HT1080 (cell line): Measurements from ENCODE around the gene TIPIN. TPM values are rescaled to one million over a fixed set of nuclear protein-coding genes. Genes with fewer than 3 reads are reported as not detected.
A peak's percentile ranks its signal among the peaks of the same experiment; 100 is the strongest.
"Not testable (repeated sequence)": the region's sequence is repeated elsewhere in the genome, so short reads cannot be mapped to it uniquely, and the experiment has no call there.

Source experiments
- DNase-seq: peaks from one replicate; pipeline ENCODE4 v3.0.0-alpha.2; 2015; ENCODE audit warnings: low read depth
- small RNA-seq: library from RNA; depleted of rRNA; stranded (forward); fragments of <200 nt; gene quantifications from one replicate; pipeline ENCODE3, GENCODE V24; 2014
- total RNA-seq: library from RNA; depleted of rRNA; stranded (reverse); fragments of >200 nt; shearing (Covaris generic); gene quantifications from 2 replicates; pipeline ENCODE4 v1.2.3, GENCODE V29; 2014; rRNA removed

TIPIN gene
- total RNA-seq, 1 experiment from 2014 or later: 21.9 TPM

DNA sequence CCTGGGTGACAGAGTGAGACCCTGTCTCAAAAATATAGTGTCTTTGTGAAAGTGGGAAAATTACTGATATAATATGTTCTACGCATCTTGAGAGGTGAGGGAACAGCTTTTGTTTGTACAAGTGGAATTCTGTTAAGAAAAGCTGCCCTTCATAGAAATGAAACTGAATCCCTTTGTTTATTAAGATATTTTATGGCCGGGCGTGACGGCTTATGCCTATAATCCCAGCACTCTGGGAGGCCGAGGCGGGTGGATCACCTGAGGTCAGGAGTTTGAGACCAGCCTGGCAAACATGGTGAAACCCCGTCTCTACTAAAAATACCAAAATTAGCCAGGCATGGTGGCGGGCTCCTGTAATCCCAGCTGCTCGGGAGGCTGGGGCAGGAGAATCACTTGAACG is 52.1 kb downstream of the TIPIN start:
- not testable (repeated sequence) for DNase-seq

DNA sequence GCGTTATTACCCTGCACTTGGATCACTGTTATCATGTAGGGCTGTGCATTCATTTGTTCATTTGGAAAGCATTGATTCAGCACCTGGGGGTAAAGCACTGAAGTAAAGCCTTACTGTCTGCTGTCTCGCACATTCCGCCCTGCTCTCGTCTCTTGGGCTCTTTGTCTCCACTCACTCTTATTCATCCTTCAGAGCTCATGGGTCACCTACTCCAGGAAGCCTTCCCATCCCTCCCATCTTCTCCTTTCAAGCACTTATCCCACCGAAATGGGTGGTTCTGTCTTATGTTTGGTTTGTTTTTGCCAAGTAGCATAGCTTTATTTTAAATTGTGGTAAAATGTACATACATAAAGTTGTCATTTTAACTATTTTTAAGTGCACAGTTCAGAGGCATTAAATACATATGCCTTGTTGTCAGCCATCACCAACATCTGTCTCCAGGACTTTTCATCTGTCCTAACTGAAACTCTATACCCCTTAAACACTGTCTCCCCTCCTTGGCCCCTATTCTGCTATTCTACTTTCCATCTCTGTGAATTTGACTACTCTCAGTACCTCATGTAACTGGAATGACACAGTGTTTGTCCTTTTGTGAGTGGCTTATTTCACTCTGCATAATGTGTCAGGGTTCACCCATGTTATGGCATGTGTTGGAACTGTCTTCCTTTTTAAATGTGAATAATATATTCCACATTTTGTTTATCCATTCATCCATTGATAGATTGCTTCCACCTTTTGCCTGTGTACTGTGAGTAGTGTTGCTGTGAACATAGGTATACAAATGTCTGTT is 53.8 kb downstream of the TIPIN start:
- no peak for DNase-seq

- no peak for DNase-seq
Measured at GRCh38 chr15:66298803-66299251, 57.7 kb downstream of the TIPIN start.

GRCh38 chr15:66296186-66296585 is 60.3 kb downstream of the TIPIN start:
- DNase-seq: no peak

DNA sequence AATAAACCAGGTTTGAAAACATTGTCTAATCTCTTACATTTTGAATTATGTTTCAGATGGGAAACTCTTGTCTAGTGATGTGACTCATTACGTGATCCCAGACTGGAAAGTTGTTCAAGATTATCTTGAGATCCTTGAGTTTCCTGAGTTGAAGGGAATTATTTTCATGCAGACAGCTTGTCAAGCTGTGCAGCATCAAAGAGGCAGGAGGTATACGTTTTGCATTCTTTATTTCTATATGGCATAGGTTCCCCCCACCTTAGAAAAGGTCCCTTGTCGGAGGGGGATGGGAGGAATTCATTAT is 61.6 kb downstream of the TIPIN start:
- no peak for DNase-seq

- DNase-seq: peak; percentile 81
Measured at GRCh38 chr15:66294157-66294931, 62.1 kb downstream of the TIPIN start.

DNA sequence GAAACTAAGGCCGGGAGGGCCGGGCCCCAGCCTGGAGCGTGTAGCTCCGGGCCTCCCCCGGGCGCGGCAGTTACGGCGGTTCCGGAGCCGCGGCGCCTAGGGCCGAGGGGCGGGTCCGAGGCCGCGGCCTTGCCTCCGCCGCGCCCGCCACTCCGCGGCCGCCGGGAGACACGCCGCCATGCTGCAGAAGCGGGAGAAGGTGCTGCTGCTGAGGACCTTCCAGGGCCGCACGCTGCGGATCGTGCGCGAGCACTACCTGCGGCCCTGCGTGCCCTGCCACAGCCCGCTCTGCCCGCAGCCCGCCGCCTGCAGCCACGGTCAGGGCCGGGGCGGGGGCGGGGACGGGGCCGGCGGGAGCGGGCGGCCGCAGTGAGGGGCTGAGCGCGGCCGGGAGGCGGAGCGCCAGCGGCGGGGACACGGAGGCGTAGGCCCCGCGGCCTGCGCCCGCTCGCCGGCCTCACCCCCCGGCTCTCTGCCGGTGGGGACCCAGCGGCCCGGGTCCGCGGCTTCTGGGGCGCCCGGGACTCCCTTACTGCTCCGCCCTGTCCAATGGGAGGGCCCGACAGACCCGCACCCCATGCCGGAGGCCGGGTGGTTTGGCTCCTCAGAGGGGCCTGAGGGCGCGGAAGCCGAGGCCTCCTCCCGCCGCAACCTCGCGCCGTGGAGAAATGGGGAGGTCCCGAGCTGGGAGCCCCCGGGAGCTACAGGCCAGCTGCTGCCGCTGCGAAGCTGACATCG is 62.9 kb downstream of the TIPIN start, which contains the start of gene DIS3L:
DIS3L (plus strand) TSS at position 150 of the 738 bp plus-strand sequence; CDS start at position 179, 29 bp downstream.
- DNase-seq: peak; percentile 46

DNA sequence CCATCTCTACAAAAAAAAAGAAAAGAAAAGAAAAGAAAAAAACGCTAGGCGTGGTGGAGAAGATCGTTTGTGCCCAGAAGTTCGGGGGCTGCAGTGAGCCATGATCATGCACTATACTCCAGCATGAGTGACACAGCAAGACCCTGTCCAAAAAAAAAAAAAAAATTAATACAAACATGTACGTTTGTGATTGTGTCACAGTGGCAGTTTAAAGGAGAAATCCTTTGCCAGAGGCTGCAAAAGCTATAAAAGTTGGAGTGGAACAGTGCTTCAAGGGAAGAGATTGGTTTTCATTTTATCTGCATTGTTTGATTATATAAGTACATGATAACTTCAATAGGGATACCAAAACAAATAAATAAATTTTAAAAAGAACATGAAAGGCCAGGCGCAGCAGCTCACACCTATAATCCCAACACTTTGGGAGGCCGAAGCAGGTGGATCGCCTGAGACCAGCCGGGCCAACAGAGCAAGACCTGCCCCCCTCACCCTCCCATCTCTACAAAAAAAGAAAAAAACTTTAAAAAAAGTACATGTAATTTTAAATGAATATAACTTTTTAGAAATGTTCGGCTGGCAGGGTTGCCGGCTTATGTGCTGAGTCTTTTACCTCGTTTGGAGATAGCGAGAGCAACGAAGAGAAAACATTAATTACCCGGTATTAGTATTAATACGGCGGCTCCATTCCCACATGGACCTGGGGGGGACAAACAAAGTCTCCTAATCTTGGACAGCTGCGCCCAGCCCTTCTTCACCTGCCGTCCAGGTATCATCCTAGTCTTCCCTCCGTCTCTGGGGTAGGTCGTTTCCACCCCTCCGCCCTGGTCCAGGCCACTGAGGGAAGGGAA is 63.7 kb downstream of the TIPIN start:
- peak; percentile 3 for DNase-seq

DNA sequence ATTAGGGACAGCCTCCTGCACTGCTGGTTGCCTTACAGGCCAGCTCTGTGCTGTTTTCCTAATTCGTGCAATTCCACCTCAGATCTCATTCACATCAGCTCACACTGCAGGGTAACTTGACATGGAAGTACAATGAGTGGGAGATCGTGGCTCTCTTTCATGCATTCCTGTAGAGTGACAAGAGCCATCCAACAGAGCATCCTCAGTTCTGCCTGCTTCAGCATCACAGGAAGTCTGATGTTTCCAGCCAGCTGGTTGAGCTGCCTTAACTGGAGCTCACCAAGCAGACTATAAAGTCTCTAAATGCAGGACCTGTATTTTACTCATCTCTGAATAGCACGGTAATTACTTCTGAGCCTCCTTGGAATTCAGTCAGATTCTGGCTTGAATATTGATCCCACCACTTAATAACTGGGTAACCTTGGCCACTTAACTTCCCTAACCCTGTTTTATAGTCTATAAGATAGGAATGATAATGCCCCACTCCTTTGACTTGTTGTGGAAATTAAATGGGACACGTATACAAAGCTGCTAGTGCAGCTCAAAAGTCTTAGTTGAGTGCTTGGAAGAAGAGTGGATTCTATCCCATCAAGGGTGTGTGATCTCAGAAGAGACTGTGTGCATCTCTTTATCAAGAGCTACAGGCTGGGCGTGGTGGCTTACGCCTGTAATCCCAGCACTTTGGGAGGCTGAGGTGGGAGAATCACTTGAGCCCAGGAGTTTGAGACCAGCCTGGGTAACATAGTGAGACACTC is 64.5 kb downstream of the TIPIN start:
- peak; percentile 21 for DNase-seq

GRCh38 chr15:66290518-66290917 is 66.0 kb downstream of the TIPIN start:
- peak; percentile 7 for DNase-seq

DNA sequence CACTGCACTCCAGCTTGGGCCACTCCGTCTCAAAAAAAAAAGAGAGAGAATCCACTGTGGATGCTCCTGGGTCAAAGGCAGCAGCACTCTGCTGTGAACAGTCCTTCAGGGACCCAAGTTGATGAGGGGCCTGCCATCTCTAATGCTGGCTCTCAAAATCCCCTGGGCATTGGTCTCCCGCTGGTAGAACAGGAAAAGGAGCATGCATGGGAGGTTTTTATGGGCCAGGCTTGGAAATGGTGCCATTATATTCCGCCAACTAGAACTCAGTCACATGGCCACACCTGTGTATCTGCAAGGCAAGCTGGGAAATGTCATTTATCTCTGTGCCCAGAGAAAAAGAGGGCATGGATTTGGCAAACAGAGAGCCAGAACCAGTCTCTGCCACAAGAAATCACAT is 66.5 kb downstream of the TIPIN start:
- DNase-seq: no peak

DNA sequence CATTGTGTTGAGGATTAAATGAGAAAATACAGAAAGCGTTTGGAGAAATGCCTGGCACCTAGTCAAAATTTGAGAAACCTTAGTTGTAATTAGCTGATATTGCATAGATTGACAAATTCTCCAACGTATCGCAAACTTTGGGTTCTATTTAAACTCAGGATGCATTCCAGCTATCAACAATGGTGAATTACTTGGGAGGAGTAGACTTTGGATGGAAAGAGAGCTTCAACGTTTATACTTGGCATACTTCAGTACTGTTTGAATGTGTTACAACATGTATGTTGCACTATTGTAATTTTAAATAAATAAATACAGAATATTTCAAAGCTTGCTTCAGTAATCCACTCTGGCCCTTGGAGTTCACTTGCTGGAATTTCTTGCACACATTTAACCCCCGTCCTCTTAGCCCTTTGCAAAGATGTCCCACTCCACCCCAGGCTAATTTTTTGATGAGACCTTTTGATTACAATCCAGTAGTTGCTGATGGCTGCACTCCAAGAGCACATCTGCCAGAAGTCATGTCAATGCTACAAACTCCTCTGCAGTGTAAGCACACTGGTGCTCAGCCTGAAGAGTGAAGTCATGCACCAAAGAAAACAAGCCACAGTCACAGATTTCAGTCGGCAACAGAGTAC is 67.8 kb downstream of the TIPIN start:
- DNase-seq: no peak

- DNase-seq: no peak
Measured at GRCh38 chr15:66288093-66288492, 68.4 kb downstream of the TIPIN start.

DNA sequence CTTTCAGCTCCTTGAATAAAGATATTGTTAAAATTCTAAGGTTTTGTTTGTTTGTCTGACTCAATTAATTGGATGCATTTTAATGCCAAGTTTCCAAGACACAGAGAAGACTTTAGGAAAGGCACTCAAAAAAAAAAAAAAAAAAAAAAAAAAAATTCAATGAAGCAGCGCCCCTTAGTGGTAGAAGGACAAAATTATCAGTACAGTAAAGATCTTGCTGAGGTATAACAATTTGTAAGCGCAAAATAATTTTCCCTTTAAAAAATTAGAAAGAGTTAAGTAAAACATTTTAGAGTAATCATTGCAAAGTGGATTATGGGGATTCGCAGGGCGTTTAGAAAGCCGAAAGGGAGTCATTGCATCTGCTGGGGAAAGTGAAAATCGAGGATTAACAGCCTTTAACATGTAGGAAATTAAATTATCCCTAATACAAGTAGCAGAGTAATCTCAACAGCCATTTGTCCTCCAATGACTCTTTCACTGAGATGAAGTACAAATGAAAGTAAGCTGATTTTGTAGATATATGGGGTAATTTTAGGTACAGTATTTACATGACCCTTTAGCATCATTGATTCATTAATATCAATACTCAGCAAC is 68.9 kb downstream of the TIPIN start:
- DNase-seq: peak; percentile 50

Small RNA genes lying within 50 kb of the gene (small RNA-seq; reads per million reads assigned to genes)
- gene RF00019 (not detected), gene SCARNA14 (3.0 reads per million, percentile 86 among the genes with 10 or more reads in this experiment)

Other genes starting within 250 kb of the TIPIN start
- 0.07 and 0.11 TPM in 2 replicates for gene MEGF11, start 102.9 kb downstream of the TIPIN start, total RNA-seq
- 21.1 and 21.3 TPM in 2 replicates for gene DIS3L, start 63.1 kb downstream of the TIPIN start, total RNA-seq
- gene MAP2K1, start 30.2 kb upstream of the TIPIN start, total RNA-seq: 53.2 and 63.5 TPM in 2 replicates
- gene SNAPC5, start 141.1 kb upstream of the TIPIN start, total RNA-seq: 15.6 and 19.4 TPM in 2 replicates
- 5,680 and 5,951 TPM in 2 replicates for gene RPL4, start 148.2 kb upstream of the TIPIN start, total RNA-seq
- 56.8 and 57.3 TPM in 2 replicates for gene ZWILCH, start 148.6 kb upstream of the TIPIN start, total RNA-seq
- 14.5 and 14.6 TPM in 2 replicates for gene LCTL, start 209.3 kb upstream of the TIPIN start, total RNA-seq